Activated B cell treated with CpG ODN at 0.5 μM for 24 hours (primary cell): ENCODE results near the gene DEPP1. TPM values are rescaled to one million over a fixed set of nuclear protein-coding genes. Genes with fewer than 3 reads are reported as not detected.

Experiments
- ATAC-seq: fragments of 200-7000 bp; cut with Tn5 transposase; one replicate; pipeline ENCODE4 v1.10.0; 2021; ENCODE audit warnings: low read depth, mild to moderate bottlenecking, moderate library complexity
- CTCF ChIA-PET: fragments of 350-600 bp; sonication (Branson Sonifier 250); formaldehyde crosslinking; loops from one replicate; lab custom pipeline; 2021; ENCODE audit warnings: antibody characterized with exemption; lab: Charles Lee
- POLR2A ChIA-PET: fragments of 350-600 bp; sonication (Branson Sonifier 250); formaldehyde crosslinking; loops from one replicate; lab custom pipeline; 2021; ENCODE audit warnings: antibody characterized with exemption; lab: Charles Lee
- DNase-seq: peaks from one replicate; pipeline ENCODE4 v3.0.0; 2022
- H3K27ac Mint-ChIP-seq: one replicate; pipeline ENCODE4 v1.8.0; 2020; ENCODE audit warnings: mixed read lengths
- H3K27me3 Mint-ChIP-seq: one replicate; pipeline ENCODE4 v1.8.0; 2021; ENCODE audit warnings: mixed read lengths
- H3K36me3 Mint-ChIP-seq: one replicate; pipeline ENCODE4 v1.8.0; 2021; ENCODE audit warnings: low read depth, mixed read lengths
- H3K4me1 Mint-ChIP-seq: one replicate; pipeline ENCODE4 v1.8.0; 2021; ENCODE audit warnings: mixed read lengths
- H3K4me3 Mint-ChIP-seq: one replicate; pipeline ENCODE4 v1.8.0; 2020; ENCODE audit warnings: mild to moderate bottlenecking, mixed read lengths
- H3K9me3 Mint-ChIP-seq: one replicate; pipeline ENCODE4 v1.8.0; 2020; ENCODE audit warnings: mixed read lengths
- intact Hi-C: fragments of 100-400 bp; cut with micrococcal nuclease; formaldehyde crosslinking; loops from one replicate; pipeline ENCODE4 v1.15.1; 2024
- total RNA-seq: library from RNA; stranded (reverse); gene quantifications from 2 replicates; pipeline ENCODE4 v1.2.3, GENCODE V29; 2022
- TF ChIP-seq, protein P1 (sequence below): fragments of 200-600 bp; IDR thresholded peaks from one replicate; pipeline ENCODE4 v1.8.0; 2022; ENCODE audit warnings: antibody characterized with exemption, mild to moderate bottlenecking

The DEPP1 gene
- total RNA-seq, 1 donor from 2014 or later, result 0.11 TPM

DNA sequence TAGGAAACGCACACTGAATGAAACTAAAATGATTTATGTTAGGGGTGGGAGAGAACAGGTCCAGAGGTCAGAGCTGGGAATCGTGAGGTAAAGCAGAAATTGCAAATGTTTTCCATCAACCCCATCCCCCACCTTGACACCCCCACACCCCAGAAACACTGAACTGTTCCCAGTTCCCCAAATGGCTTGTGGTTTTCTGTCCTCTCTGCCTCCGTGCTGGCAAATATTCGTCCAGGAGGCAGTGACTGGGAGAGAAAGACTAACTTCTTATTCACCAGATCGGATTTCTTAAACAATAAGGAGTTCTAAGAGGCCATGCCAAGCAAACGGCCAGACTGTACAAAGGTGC is 19.7 kb downstream of the DEPP1 start:
- TF ChIP-seq, protein P1, sequence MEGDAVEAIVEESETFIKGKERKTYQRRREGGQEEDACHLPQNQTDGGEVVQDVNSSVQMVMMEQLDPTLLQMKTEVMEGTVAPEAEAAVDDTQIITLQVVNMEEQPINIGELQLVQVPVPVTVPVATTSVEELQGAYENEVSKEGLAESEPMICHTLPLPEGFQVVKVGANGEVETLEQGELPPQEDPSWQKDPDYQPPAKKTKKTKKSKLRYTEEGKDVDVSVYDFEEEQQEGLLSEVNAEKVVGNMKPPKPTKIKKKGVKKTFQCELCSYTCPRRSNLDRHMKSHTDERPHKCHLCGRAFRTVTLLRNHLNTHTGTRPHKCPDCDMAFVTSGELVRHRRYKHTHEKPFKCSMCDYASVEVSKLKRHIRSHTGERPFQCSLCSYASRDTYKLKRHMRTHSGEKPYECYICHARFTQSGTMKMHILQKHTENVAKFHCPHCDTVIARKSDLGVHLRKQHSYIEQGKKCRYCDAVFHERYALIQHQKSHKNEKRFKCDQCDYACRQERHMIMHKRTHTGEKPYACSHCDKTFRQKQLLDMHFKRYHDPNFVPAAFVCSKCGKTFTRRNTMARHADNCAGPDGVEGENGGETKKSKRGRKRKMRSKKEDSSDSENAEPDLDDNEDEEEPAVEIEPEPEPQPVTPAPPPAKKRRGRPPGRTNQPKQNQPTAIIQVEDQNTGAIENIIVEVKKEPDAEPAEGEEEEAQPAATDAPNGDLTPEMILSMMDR, result no peak
- peaks cover 47% of the 10 kb centered on the region for H3K4me1 Mint-ChIP-seq
- peaks cover 17% of the 10 kb centered on the region for H3K36me3 Mint-ChIP-seq
- CTCF ChIA-PET, result no interaction called here
- peaks cover 3% of the 10 kb centered on the region for H3K9me3 Mint-ChIP-seq
- H3K27me3 Mint-ChIP-seq, result no peaks in the 10 kb centered on the region
- H3K4me3 Mint-ChIP-seq, result peak overlapping the region; percentile 85
- intact Hi-C loops, result loop anchor here (1.0 to 2.0 kb wide), 4 partner anchors 11 to 41 kb away; partner anchors contain the start of gene ZNF22
- DNase-seq, result no peak
- peak overlapping the region; percentile 80 for H3K27ac Mint-ChIP-seq
- ATAC-seq, result no peak
- POLR2A ChIA-PET, result interaction anchor here (0.9 to 1.5 kb wide), 5 partner anchors 8 to 44 kb away, joined by 3 to 12 read pairs (median 4); no protein-coding TSS in a partner anchor

DNA sequence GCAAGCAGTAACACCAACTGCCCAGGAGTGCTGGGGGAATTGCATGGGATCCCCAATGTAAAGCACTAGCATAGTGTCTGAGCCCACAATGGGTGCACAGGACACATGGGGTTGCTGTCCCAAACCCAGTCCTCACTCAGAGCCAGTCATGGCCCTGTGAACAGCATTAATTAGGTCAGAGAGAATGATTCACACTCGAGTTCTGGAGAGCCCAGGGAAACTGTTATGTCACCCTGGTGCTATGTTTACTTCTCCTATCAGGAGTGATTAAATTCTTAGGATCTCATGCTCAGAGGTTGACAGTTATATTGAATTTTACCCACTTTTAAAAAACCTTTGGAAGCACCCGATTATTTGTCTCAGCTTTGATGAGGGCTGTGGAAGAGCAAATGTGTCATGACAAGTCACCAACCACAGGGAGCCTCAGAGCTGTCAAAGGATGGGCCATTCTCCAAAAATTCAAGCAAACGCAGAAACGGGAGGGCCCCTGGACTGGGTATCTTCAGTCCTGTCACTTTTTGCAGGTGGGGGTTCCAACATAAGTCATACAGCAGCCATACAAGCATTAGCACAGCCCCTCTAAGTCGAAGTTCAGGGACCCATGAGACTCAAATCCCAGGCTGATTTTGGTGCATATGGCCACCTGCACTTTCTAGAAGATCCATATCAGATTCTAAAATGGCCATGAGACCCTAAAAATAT is 20.3 kb downstream of the DEPP1 start:
- ATAC-seq (no peak), DNase-seq (no peak)
- H3K27me3 Mint-ChIP-seq, result no peaks in the 10 kb centered on the region
- peaks cover 18% of the 10 kb centered on the region for H3K36me3 Mint-ChIP-seq
- intact Hi-C loops, result loop anchor here (2.0 kb wide), 1 partner anchor 16 kb away; no protein-coding TSS in a partner anchor
- H3K27ac Mint-ChIP-seq, result peak overlapping the region; percentile 80
- POLR2A ChIA-PET, result interaction anchor here (1.5 kb wide), 1 partner anchor 12 kb away, joined by 3 read pairs; no protein-coding TSS in a partner anchor
- H3K9me3 Mint-ChIP-seq, result peaks cover 3% of the 10 kb centered on the region
- CTCF ChIA-PET, result no interaction called here
- H3K4me1 Mint-ChIP-seq, result peaks cover 42% of the 10 kb centered on the region
- TF ChIP-seq, protein P1, result no peak
- peak overlapping the region; percentile 85 for H3K4me3 Mint-ChIP-seq

DNA sequence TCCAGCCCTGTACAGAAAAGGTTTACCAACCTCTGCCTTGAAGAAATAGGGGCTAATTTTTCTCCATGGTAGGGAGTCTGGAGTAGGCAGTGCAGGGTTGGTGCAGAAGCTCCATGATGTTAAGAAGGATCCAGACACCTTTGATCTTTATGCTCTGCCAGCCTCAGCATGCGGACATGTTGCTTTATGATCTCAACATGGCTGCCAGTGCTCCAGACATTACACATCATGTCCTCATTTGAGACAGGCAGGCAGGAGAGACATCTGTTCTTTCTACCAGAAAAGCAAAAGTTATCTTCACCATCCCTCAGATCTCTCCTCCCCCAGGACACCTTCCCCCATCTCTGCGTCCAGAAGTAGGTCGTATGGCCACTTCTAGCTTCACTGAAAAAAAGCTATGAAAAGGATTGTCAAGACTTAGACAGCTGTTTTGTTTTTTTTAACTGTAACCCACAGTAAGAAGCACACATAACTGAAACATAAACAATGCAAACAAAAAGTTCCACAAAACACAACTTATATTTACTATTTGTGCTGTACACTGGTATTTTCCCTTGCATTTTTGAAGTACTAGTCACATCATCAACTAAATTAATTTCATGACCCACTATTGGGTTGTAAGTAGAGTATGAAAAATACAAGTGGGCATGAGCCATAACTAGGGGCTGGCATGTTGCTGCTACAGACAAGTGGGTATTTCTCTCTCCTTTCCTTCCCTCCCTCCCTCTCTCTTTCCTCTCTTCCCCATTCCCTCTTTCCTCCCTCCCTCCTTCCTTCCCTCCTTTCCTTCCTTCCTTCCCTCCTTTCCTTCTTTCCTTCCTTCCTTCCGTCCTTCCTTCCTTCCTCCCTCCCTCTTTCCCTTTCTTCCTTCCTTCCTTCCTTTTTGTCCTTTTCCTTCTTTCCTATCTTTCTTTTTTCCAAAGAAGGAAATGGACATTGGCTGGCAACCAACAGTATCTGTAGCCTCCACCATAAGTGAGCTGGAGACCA is 21.6 kb downstream of the DEPP1 start:
- TF ChIP-seq, protein P1, result no peak
- Mint-ChIP-seq H3K4me3 (no peak overlapping the region), H3K36me3 (peaks cover 18% of the 10 kb centered on the region), H3K4me1 (peaks cover 30% of the 10 kb centered on the region), H3K9me3 (peaks cover 3% of the 10 kb centered on the region), H3K27me3 (no peaks in the 10 kb centered on the region), H3K27ac (no peak overlapping the region)
- DNase-seq, result no peak
- no peak for ATAC-seq
- POLR2A ChIA-PET, result interaction anchor here (1.5 kb wide), 1 partner anchor 10 kb away, joined by 6 read pairs; no protein-coding TSS in a partner anchor
- CTCF ChIA-PET, result no interaction called here
- intact Hi-C loops, result no loop called here

DNA sequence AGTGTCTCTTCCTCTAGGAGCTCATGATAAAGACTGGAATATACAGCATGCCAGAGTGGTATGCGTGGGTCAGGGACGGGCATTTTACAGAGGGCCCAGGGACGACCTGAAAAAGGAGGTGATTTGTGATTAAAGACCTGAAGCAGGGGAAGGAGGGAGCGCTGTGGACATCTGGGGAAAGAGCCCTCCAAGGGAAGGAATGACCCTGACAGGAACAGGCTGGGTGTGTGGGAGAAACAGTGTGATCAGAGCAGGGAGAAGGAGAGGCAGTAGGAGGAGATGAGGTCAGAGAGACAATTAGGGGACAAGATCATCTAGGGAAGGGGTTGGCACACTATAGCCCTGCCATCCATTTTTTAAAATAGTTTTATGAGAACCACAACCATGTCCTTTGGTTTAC is 22.4 kb downstream of the DEPP1 start:
- no peak overlapping the region for H3K27ac Mint-ChIP-seq
- intact Hi-C loops, result no loop called here
- peaks cover 18% of the 10 kb centered on the region for H3K36me3 Mint-ChIP-seq
- no peak overlapping the region for H3K4me3 Mint-ChIP-seq
- ATAC-seq, result no peak
- no peak for DNase-seq
- H3K4me1 Mint-ChIP-seq, result peaks cover 29% of the 10 kb centered on the region
- ChIA-PET POLR2A (no interaction called here), CTCF (no interaction called here)
- TF ChIP-seq, protein P1, result no peak
- peaks cover 3% of the 10 kb centered on the region for H3K9me3 Mint-ChIP-seq
- no peaks in the 10 kb centered on the region for H3K27me3 Mint-ChIP-seq
